ENCODE results near the gene SF3A1.
"Not testable (repeated sequence)": the region's sequence is repeated elsewhere in the genome, so short reads cannot be mapped to it uniquely, and the experiment has no call there.

Gene SF3A1

DNA sequence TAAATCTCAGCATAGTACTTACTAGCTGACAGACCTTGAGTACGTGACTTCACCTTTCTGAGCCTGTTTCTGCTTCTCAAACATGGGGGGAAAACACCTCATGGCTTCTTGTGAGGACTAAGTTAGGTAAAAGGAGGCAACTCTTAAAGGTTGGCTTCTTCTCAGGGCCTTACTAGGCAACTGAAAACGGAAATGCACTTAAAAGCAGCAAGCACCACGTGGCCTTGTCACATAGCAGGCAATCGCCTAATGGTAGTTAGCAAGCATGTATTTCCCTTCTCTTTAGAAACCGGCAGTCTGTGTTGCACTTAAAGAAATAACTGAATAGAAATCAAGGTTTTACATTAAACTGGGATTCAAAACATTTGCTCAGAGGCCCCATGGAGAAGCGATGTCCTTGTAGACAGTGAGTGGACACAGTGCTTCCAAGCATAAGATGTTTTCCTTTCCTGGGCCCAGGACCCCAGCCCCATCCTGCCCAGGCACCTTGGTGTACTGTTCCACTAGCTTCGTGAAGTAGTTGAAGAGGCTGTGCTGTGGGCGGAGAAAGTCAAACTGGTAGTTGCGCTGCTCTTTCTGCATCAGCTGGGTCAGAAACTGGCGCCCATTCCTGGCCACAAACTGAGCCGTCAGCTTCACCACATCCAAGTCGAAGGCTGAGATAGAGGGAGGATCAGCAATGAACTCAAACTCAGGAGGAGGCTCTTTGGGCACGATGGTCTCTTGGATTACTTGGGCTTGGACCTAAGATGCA is 12.1 kb downstream of the SF3A1 start:
- no peaks in the 10 kb centered on the region for H3K27me3 ChIP-seq (ENCODE audit: low read depth, low read length)
- H3K4me3 ChIP-seq (ENCODE audit: low read depth in 1 of 2, low read length in 2 of 2), result no peak overlapping the region
- H3K27ac ChIP-seq (ENCODE audit: low read length), result no peak overlapping the region
- peaks cover 73 to 91% of the 10 kb centered on the region in 2 donors for H3K36me3 ChIP-seq (ENCODE audit: control insufficient read depth in 1 of 2, insufficient read depth in 2 of 2, low read length in 2 of 2)
- H3K9me3 ChIP-seq (ENCODE audit: control insufficient read depth in 1 of 2, low read length in 2 of 2), result no peaks in the 10 kb centered on the region
- H3K4me1 ChIP-seq (ENCODE audit: control insufficient read depth in 1 of 2, insufficient read depth in 2 of 2, low read length in 2 of 2), result peaks cover 0 to 8% of the 10 kb centered on the region in 2 donors

DNA sequence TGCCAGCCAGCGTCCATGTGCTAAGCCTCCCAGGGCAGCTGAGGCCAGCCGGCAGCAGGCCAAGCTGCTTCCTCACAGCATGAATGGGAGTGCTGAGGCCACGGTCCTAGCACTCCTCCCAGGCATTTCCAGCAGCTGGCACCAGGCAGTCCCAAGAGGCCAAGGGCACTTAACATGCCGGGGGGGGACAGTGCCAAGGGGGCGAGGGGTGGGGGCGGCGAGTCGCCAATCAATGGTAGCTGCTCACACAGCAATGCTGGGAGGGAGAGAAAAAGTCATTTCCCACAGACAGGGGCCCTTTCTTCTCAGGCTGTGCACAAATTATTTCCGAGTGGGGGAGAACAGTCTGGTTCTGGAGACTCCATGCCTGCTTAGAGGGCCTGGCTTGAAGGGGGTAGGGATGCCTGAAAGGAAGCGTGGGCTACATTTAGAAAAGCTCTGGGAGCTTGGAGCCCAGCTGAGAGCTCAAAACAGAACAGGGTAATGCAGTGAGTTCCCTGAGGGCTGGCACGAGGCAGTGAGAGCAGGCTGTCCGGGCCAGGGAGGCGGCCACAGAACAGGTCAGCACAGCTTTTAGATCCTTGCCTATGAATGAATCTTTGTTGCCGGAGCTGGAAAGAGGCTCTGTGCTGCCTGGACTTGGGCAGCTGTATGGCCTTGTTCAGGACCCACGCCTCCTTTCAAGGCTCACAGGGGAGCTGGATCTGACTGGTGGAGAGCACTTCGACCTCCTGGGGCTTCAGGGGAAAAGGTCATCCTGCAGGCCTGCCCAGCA is 15.6 kb downstream of the SF3A1 start:
- Histone ChIP-seq H3K4me3 (ENCODE audit: low read depth in 1 of 2, low read length in 2 of 2) (no peak overlapping the region), H3K27me3 (ENCODE audit: low read depth, low read length) (no peaks in the 10 kb centered on the region), H3K9me3 (ENCODE audit: control insufficient read depth in 1 of 2, low read length in 2 of 2) (no peaks in the 10 kb centered on the region), H3K36me3 (ENCODE audit: control insufficient read depth in 1 of 2, insufficient read depth in 2 of 2, low read length in 2 of 2) (peaks cover 90 to 99% of the 10 kb centered on the region in 2 donors), H3K4me1 (ENCODE audit: control insufficient read depth in 1 of 2, insufficient read depth in 2 of 2, low read length in 2 of 2) (no peaks in the 10 kb centered on the region), H3K27ac (ENCODE audit: low read length) (no peak overlapping the region)

DNA sequence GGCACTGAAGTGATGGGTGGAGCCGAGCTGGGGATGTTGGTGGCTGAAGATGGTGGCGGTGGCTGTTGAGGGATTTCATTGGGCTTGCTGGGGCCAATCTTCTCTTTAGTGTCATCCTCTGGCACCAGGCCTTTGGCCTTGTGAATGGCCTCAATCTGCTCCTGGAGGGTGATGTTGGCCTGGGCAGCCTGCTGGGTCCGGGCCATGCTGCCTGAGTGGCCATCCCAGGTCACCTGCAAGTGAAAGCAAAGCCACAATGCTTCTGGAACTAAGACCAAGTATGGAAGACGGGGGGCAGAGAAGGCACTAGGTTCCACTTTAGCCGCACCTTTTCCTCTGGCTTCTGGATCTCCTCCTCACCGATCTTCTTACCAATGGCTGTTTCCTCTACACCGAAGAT is 17.9 kb downstream of the SF3A1 start:
- Histone ChIP-seq H3K27me3 (ENCODE audit: low read depth, low read length) (no peaks in the 10 kb centered on the region), H3K36me3 (ENCODE audit: control insufficient read depth in 1 of 2, insufficient read depth in 2 of 2, low read length in 2 of 2) (peaks cover 89 to 99% of the 10 kb centered on the region in 2 donors), H3K4me3 (ENCODE audit: low read depth in 1 of 2, low read length in 2 of 2) (no peak overlapping the region), H3K27ac (ENCODE audit: low read length) (no peak overlapping the region), H3K4me1 (ENCODE audit: control insufficient read depth in 1 of 2, insufficient read depth in 2 of 2, low read length in 2 of 2) (no peaks in the 10 kb centered on the region), H3K9me3 (ENCODE audit: control insufficient read depth in 1 of 2, low read length in 2 of 2) (no peaks in the 10 kb centered on the region)

DNA sequence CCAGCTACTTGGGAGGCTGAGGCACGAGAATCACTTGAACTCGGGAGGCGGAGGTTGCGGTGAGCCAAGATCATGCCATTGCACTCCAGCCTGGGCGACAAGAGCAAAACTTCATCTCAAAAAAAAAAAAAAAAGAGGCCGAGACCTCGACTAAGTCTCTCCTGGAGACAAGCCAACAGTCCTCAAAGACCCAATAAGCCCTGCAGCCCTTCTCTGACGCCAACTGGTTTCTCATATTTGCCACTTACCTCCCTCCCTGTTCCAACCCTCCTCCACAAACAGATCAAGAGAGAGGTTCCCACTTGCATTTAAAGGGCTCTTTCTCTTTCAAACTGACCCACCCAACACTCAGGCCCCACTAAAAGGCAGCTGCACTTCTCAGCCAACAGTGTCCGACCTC is 18.4 kb downstream of the SF3A1 start:
- H3K9me3 ChIP-seq (ENCODE audit: control insufficient read depth in 1 of 2, low read length in 2 of 2); H3K27me3 ChIP-seq (ENCODE audit: low read depth, low read length); H3K4me3 ChIP-seq (ENCODE audit: low read depth in 1 of 2, low read length in 2 of 2); H3K4me1 ChIP-seq (ENCODE audit: control insufficient read depth in 1 of 2, insufficient read depth in 2 of 2, low read length in 2 of 2); H3K27ac ChIP-seq (ENCODE audit: low read length): not testable (repeated sequence)
- peaks cover 89 to 99% of the 10 kb centered on the region in 2 donors for H3K36me3 ChIP-seq (ENCODE audit: control insufficient read depth in 1 of 2, insufficient read depth in 2 of 2, low read length in 2 of 2)

DNA sequence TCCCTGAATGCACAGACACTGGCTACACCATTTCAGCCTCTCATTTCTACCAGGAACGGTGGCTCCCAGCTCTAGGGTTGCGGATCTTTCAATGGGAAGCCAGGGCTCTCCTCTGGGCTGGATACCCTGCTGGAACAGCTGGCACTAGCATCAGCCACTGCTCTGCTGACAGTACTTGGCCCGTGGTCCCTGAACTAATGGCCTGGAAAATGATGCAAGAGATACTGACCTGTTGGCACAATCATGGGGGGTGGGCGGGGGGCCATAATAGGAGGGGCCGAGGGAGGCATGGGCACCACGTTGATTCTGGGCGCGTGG is 19.3 kb downstream of the SF3A1 start:
- no peaks in the 10 kb centered on the region for H3K4me1 ChIP-seq (ENCODE audit: control insufficient read depth in 1 of 2, insufficient read depth in 2 of 2, low read length in 2 of 2)
- H3K36me3 ChIP-seq (ENCODE audit: control insufficient read depth in 1 of 2, insufficient read depth in 2 of 2, low read length in 2 of 2), result peaks cover 89 to 99% of the 10 kb centered on the region in 2 donors
- H3K27me3 ChIP-seq (ENCODE audit: low read depth, low read length), result no peaks in the 10 kb centered on the region
- no peak overlapping the region for H3K4me3 ChIP-seq (ENCODE audit: low read depth in 1 of 2, low read length in 2 of 2)
- no peaks in the 10 kb centered on the region for H3K9me3 ChIP-seq (ENCODE audit: control insufficient read depth in 1 of 2, low read length in 2 of 2)
- H3K27ac ChIP-seq (ENCODE audit: low read length), result no peak overlapping the region

DNA sequence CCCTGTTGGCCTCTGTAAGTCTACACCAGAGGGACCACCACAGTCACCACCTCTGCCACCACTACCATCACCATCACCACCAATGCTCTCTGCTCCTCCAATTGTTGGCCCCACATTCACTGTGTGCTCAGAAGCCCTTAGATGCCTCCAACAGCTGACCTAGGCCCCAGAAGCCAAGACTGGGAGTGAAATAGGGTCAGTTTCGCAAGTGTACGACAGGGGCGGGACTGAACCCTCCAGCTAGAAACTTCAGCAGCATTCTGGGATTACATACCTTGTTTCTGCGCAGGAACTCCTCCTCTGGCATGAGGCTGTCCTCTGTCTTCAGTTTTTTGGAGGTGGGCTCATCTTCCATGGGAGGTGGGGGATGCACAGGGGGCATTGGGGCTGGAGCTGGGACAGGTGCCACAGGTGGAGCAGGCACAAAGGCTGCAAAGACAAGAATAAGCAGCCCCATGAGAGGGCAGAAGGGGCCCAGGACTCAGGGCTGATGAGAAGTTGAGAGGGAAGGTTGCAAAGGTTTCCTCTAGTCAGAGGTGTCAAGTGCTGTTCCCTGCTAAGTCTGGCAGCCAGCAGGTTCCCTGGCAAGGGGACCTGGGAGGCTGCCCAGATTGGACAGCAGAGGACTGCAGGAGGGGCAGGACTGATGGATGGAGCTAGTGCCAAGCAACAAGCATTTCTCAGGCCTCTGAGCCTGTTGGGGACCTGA is 19.8 kb downstream of the SF3A1 start:
- Histone ChIP-seq H3K36me3 (ENCODE audit: control insufficient read depth in 1 of 2, insufficient read depth in 2 of 2, low read length in 2 of 2) (peaks cover 87 to 97% of the 10 kb centered on the region in 2 donors), H3K27ac (ENCODE audit: low read length) (no peak overlapping the region), H3K4me1 (ENCODE audit: control insufficient read depth in 1 of 2, insufficient read depth in 2 of 2, low read length in 2 of 2) (no peaks in the 10 kb centered on the region), H3K9me3 (ENCODE audit: control insufficient read depth in 1 of 2, low read length in 2 of 2) (no peaks in the 10 kb centered on the region), H3K27me3 (ENCODE audit: low read depth, low read length) (no peaks in the 10 kb centered on the region), H3K4me3 (ENCODE audit: low read depth in 1 of 2, low read length in 2 of 2) (no peak overlapping the region)

DNA sequence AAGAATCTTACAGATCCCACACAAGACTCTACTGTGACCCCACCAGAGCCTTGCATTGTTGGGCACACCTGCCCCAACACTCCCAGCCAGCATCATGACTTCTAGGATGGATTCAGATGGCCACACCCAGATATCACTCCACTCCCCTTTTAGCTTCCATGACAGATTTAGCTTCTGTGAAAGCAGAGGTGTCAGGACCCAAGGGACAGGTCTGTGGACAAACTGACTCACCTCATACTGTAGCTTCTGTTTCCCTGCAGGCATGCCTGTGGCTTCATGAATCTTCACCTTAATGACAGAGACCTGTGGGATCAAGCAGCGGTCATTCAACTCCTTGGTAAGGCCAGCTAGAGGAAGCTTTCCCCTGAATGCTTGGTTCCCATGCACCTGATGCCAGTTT is 21.5 kb downstream of the SF3A1 start:
- Histone ChIP-seq H3K27ac (ENCODE audit: low read length) (no peak overlapping the region), H3K27me3 (ENCODE audit: low read depth, low read length) (no peaks in the 10 kb centered on the region), H3K36me3 (ENCODE audit: control insufficient read depth in 1 of 2, insufficient read depth in 2 of 2, low read length in 2 of 2) (peaks cover 76 to 80% of the 10 kb centered on the region in 2 donors), H3K9me3 (ENCODE audit: control insufficient read depth in 1 of 2, low read length in 2 of 2) (no peaks in the 10 kb centered on the region), H3K4me1 (ENCODE audit: control insufficient read depth in 1 of 2, insufficient read depth in 2 of 2, low read length in 2 of 2) (no peaks in the 10 kb centered on the region), H3K4me3 (ENCODE audit: low read depth in 1 of 2, low read length in 2 of 2) (no peak overlapping the region)

DNA sequence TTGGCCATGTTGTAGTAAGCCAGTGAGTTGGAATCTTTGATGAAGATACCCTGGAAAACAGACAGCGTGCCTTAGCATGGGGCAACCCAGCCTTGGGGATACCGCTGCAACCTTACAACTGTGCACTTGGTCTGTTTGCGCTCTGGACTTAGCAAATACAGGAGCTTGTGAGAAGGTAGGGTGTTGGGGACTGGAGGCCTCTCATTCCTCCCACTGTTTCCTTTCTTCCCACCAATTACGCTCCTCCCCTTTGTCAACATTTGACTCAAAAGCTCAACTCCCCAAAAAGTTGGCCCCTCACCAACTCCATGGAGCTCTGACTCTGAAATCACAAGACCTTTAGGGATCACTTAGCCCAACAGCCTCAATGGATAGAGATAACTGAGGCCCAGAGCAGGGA is 22.0 kb downstream of the SF3A1 start:
- Histone ChIP-seq H3K27ac (ENCODE audit: low read length) (no peak overlapping the region), H3K36me3 (ENCODE audit: control insufficient read depth in 1 of 2, insufficient read depth in 2 of 2, low read length in 2 of 2) (peaks cover 70 to 75% of the 10 kb centered on the region in 2 donors)

DNA sequence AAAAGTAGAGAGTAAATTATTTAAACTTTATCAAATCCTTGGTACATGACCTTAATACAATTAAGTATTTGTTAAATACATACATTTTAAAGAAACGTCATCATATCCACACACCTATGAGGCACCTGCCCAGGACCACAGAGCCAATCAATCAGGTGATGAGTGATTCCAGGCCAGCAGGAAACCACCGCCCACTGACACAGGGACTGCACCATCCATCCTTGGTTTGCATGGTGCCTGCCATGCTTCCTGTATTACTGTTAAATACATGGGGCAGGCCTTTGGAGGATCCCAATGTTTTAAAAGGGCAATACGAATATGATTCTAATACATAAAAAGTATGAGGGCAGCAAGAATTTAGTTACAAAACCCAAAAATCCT is 23.0 kb downstream of the SF3A1 start:
- no peaks in the 10 kb centered on the region for H3K9me3 ChIP-seq (ENCODE audit: control insufficient read depth in 1 of 2, low read length in 2 of 2)
- peaks cover 62 to 65% of the 10 kb centered on the region in 2 donors for H3K36me3 ChIP-seq (ENCODE audit: control insufficient read depth in 1 of 2, insufficient read depth in 2 of 2, low read length in 2 of 2)
- H3K4me3 ChIP-seq (ENCODE audit: low read depth in 1 of 2, low read length in 2 of 2), result no peak overlapping the region
- no peaks in the 10 kb centered on the region for H3K4me1 ChIP-seq (ENCODE audit: control insufficient read depth in 1 of 2, insufficient read depth in 2 of 2, low read length in 2 of 2)
- H3K27me3 ChIP-seq (ENCODE audit: low read depth, low read length), result no peaks in the 10 kb centered on the region
- no peak overlapping the region for H3K27ac ChIP-seq (ENCODE audit: low read length)

More for the DNA sequence above, 22.0 kb downstream of the SF3A1 start:
- H3K4me3 ChIP-seq (ENCODE audit: low read depth in 1 of 2, low read length in 2 of 2), result no peak overlapping the region
- H3K4me1 ChIP-seq (ENCODE audit: control insufficient read depth in 1 of 2, insufficient read depth in 2 of 2, low read length in 2 of 2), result no peaks in the 10 kb centered on the region
- H3K27me3 ChIP-seq (ENCODE audit: low read depth, low read length), result no peaks in the 10 kb centered on the region
- H3K9me3 ChIP-seq (ENCODE audit: control insufficient read depth in 1 of 2, low read length in 2 of 2), result no peaks in the 10 kb centered on the region

DNA sequence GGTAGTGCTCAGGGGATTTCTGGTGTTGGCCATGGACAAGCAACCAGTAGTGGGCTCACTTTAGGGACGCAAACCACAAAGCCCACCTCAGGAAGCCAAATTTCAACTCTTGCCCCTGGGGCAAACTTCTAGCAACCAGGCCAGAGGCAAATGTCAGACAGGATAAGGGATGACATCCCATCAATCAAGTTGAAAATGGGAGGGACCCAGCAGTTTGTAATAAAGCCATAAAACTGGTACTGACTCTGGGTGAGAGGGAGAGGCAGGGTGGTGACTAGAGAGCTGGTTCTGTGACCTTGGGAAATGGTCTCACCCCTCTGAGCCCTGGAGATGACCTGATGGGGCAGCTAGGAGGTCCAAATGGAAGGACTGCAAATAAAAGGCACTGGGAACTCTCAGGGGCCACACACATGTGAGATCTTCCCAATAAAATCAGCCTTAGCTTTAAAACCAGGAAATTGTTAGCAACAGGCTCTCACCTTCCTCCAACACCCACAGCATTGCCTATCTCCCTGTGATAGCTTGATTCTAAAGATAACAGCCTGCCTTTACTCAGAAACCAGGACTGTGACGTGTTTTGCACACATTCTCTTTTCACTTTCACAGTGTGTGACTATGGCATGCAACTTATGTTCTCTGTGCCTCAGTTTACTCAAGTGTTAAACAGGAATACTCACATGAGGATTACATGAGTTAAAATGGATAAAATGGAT is 23.5 kb downstream of the SF3A1 start:
- H3K27me3 ChIP-seq (ENCODE audit: low read depth, low read length), result no peaks in the 10 kb centered on the region
- H3K4me3 ChIP-seq (ENCODE audit: low read depth in 1 of 2, low read length in 2 of 2), result no peak overlapping the region
- H3K36me3 ChIP-seq (ENCODE audit: control insufficient read depth in 1 of 2, insufficient read depth in 2 of 2, low read length in 2 of 2), result peaks cover 58 to 60% of the 10 kb centered on the region in 2 donors
- H3K9me3 ChIP-seq (ENCODE audit: control insufficient read depth in 1 of 2, low read length in 2 of 2), result no peaks in the 10 kb centered on the region
- H3K4me1 ChIP-seq (ENCODE audit: control insufficient read depth in 1 of 2, insufficient read depth in 2 of 2, low read length in 2 of 2), result no peaks in the 10 kb centered on the region
- H3K27ac ChIP-seq (ENCODE audit: low read length), result no peak overlapping the region

DNA sequence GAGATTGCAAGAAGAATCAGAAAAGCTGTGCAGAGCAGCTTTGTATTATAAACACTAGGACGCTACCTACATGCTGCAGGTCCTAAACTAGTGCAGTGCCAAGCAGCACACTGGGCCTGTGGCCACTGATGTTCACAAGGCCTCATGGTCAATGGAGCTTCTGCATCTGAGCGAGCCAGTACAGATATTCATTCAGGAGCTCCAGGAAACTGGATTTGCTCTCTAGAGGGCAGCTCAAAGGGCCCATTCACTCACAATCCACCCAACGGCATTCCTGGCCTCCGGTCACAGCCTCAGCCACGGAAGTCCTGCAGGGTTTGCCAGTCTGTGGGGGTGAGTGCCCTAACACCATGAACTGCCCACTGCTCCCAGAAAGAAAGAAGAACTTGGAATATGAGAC is 24.1 kb downstream of the SF3A1 start:
- H3K27ac ChIP-seq (ENCODE audit: low read length), result no peak overlapping the region
- no peaks in the 10 kb centered on the region for H3K27me3 ChIP-seq (ENCODE audit: low read depth, low read length)
- no peak overlapping the region for H3K4me3 ChIP-seq (ENCODE audit: low read depth in 1 of 2, low read length in 2 of 2)
- H3K9me3 ChIP-seq (ENCODE audit: control insufficient read depth in 1 of 2, low read length in 2 of 2), result no peaks in the 10 kb centered on the region
- H3K36me3 ChIP-seq (ENCODE audit: control insufficient read depth in 1 of 2, insufficient read depth in 2 of 2, low read length in 2 of 2), result peaks cover 53 to 54% of the 10 kb centered on the region in 2 donors
- H3K4me1 ChIP-seq (ENCODE audit: control insufficient read depth in 1 of 2, insufficient read depth in 2 of 2, low read length in 2 of 2), result peaks cover 0 to under 1% of the 10 kb centered on the region in 2 donors
